Gastrocnemius medialis (tissue), 4 donors: ENCODE results near the gene ZFYVE26. TPM values are rescaled to one million over a fixed set of nuclear protein-coding genes. Genes with fewer than 3 reads are reported as not detected.

Source experiments
- ATAC-seq, 2 donors: fragments of 150-250 bp; one replicate each; pipeline ENCODE4 v1.9.1; 2016
- DNase-seq, 2 donors: peaks; one replicate each; pipeline ENCODE4 v3.0.0-alpha.2; 2019
- H3K27ac ChIP-seq, 4 donors: fragments of 200-600 bp; sonication (generic); 1 replicate in 1 of 4; 2 replicates in 3 of 4; pipeline ENCODE4 v1.5.1; 2016 to 2018; ENCODE audit warnings: mild to moderate bottlenecking in 2 of 4, moderate library complexity in 1 of 4
- H3K27me3 ChIP-seq, 3 donors: fragments of 200-600 bp; sonication (generic) in 2 of 3; 1 replicate in 1 of 3; 2 replicates in 2 of 3; pipeline versions ENCODE4 v1.5.1 to v1.6.0; 2016 to 2019; ENCODE audit warnings: mild to moderate bottlenecking in 1 of 3, moderate library complexity in 1 of 3
- H3K36me3 ChIP-seq, 2 donors: fragments of 200-600 bp; sonication (generic) in 1 of 2; one replicate each; pipeline ENCODE4 v1.5.1; 2017 to 2018
- H3K4me1 ChIP-seq, 2 donors: fragments of 200-600 bp; sonication (generic) in 1 of 2; one replicate each; pipeline ENCODE4 v1.5.1; 2016 to 2017; ENCODE audit warnings: mild to moderate bottlenecking in 2 of 2
- H3K4me3 ChIP-seq, 4 donors: fragments of 200-600 bp; sonication (generic) in 3 of 4; 1 replicate in 1 of 4; 2 replicates in 3 of 4; pipeline ENCODE4 v1.5.1; 2016 to 2019; ENCODE audit warnings: mild to moderate bottlenecking in 2 of 4
- H3K9me3 ChIP-seq, 3 donors: fragments of 200-600 bp; sonication (generic) in 2 of 3; 1 replicate in 1 of 3; 2 replicates in 2 of 3; pipeline ENCODE4 v1.5.1; 2016 to 2019
- CTCF ChIP-seq, 5 experiments: fragments of 450-650 bp in 3 of 5; fragments of 200-600 bp in 2 of 5; sonication (generic) in 2 of 5; IDR thresholded peaks in 4 of 5; conservative IDR thresholded peaks in 1 of 5; 1 replicate in 4 of 5; 2 replicates in 1 of 5; pipeline ENCODE4 v1.5.1; 2016 to 2019; ENCODE audit warnings: antibody characterized with exemption in 5 of 5, mild to moderate bottlenecking in 3 of 5, moderate library complexity in 3 of 5
- POLR2A ChIP-seq, 2 donors: fragments of 450-650 bp; IDR thresholded peaks; one replicate each; pipeline ENCODE4 v1.6.1; 2017; ENCODE audit warnings: antibody characterized with exemption in 2 of 2, mild to moderate bottlenecking in 2 of 2, moderate library complexity in 2 of 2
- in situ Hi-C, 4 donors: fragments of 200-750 bp; cut with MboI; loops; one replicate each; pipeline versions ENCODE4 v1.15.0 to v1.8.0; 2017; ENCODE audit warnings: low sequenced_read_pairs in 4 of 4
- intact Hi-C: fragments of 100-400 bp; cut with DNase I; formaldehyde crosslinking; loops from one replicate; pipeline ENCODE4 v1.15.1; 2023; ENCODE audit warnings: low total_unique reads
- total RNA-seq, 4 donors: library from RNA; depleted of rRNA; stranded (reverse); fragments of >200 nt; gene quantifications; one replicate each; pipeline versions ENCODE4 v1.1.0 to v1.2.3, GENCODE V29; 2016

Gene ZFYVE26
- total RNA-seq, 4 donors from 2014 or later = 16.3 to 26.3 (median 17.6) TPM

GRCh38 chr14:67734675-67735074, 81.7 kb downstream of the ZFYVE26 start:
- in situ Hi-C loops (no loop called here), intact Hi-C loops (no loop called here)
- TF ChIP-seq CTCF (IDR thresholded peaks at IDR 0.05 in 4 of 5, conservative IDR thresholded peaks at IDR 0.05 in 1 of 5) = no peak
- TF ChIP-seq POLR2A (IDR thresholded peaks at IDR 0.05) = no peak
- H3K36me3 ChIP-seq = no peaks in the 10 kb centered on the region
- no peak overlapping the region for H3K27ac ChIP-seq
- no peaks in the 10 kb centered on the region for H3K27me3 ChIP-seq
- ATAC-seq = no peak
- H3K4me3 ChIP-seq = no peak overlapping the region
- no peaks in the 10 kb centered on the region for H3K9me3 ChIP-seq
- DNase-seq = no peak
- peaks cover 24 to 25% of the 10 kb centered on the region in 2 donors for H3K4me1 ChIP-seq

GRCh38 chr14:67733616-67734015, 82.8 kb downstream of the ZFYVE26 start:
- peak in 1 of 2 donors; percentile 41 for ATAC-seq
- Histone ChIP-seq H3K27ac (no peak overlapping the region), H3K27me3 (no peaks in the 10 kb centered on the region), H3K9me3 (no peaks in the 10 kb centered on the region), H3K4me3 (no peak overlapping the region), H3K36me3 (no peaks in the 10 kb centered on the region), H3K4me1 (peaks cover 24 to 25% of the 10 kb centered on the region in 2 donors)
- intact Hi-C loops (no loop called here), in situ Hi-C loops (no loop called here)
- no peak for DNase-seq
- TF ChIP-seq POLR2A (IDR thresholded peaks at IDR 0.05) (no peak), CTCF (IDR thresholded peaks at IDR 0.05 in 4 of 5, conservative IDR thresholded peaks at IDR 0.05 in 1 of 5) (no peak)

DNA sequence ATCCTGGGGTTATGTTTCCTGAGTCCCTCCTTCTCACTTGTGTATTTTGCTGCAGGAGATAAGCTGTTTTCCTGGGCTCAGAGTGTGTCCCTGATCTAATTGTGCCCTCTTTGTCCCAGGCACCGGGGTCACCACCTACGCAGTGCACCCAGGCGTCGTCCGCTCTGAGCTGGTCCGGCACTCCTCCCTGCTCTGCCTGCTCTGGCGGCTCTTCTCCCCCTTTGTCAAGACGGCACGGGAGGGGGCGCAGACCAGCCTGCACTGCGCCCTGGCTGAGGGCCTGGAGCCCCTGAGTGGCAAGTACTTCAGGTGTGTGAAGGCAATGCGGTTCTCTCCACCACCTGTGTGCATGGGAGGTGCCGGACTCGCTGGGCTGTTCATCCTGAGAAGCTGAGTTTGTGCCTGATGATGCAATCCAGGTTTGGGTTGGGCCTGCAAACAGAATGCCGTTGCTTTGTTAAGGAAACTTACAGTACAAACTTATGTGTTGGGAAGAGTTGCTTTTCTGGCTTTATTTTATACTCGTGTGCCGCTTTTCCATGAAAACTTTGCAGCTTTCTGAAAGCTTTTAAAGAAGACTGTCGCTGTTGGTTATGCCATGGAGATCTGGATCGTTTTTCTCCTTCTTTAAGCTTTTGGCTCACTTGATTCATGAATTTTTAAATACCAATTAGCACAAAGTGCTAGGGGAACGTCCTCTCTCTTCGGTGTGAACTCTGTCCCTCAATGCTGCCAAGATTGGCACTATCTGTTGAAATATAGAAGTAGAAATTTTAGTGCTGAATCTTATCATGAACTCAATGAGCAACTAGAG, 87.1 kb downstream of the ZFYVE26 start:
- no peak for ATAC-seq
- no peak for TF ChIP-seq CTCF (IDR thresholded peaks at IDR 0.05 in 4 of 5, conservative IDR thresholded peaks at IDR 0.05 in 1 of 5)
- no peak for TF ChIP-seq POLR2A (IDR thresholded peaks at IDR 0.05)
- Histone ChIP-seq H3K4me3 (no peak overlapping the region), H3K9me3 (no peaks in the 10 kb centered on the region), H3K4me1 (peaks cover 7 to 10% of the 10 kb centered on the region in 2 donors), H3K36me3 (no peaks in the 10 kb centered on the region), H3K27me3 (no peaks in the 10 kb centered on the region), H3K27ac (no peak overlapping the region)
- DNase-seq = no peak
- in situ Hi-C loops = no loop called here
- intact Hi-C loops = no loop called here

DNA sequence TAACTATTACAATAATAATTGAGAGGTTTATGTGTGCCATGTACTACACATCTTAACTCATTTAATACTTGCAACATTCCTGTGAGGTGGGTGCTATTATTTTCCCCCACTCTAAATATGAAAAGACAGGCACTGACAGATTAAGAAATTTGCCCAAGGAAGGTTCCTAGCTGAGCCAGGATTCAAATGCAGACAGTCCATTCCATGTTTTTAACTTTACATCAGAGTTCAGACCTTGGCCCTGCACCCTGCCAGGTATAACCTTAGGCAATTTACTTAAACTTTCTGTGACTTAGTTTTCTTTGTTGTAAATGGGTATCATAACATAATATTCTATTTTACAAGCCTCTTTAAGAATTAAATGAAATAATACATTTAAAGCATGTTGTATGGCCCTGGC, 88.1 kb downstream of the ZFYVE26 start:
- no peak for ATAC-seq
- DNase-seq = no peak
- Histone ChIP-seq H3K36me3 (no peaks in the 10 kb centered on the region), H3K4me1 (peaks cover 0 to 3% of the 10 kb centered on the region in 2 donors), H3K27me3 (no peaks in the 10 kb centered on the region), H3K27ac (no peak overlapping the region), H3K9me3 (no peaks in the 10 kb centered on the region), H3K4me3 (no peak overlapping the region)
- in situ Hi-C loops = no loop called here
- intact Hi-C loops = no loop called here
- TF ChIP-seq POLR2A (IDR thresholded peaks at IDR 0.05) (no peak), CTCF (IDR thresholded peaks at IDR 0.05 in 4 of 5, conservative IDR thresholded peaks at IDR 0.05 in 1 of 5) (no peak)
